NCI-H460 (cell line): ENCODE results near the gene ALOX12. TPM values are rescaled to one million over a fixed set of nuclear protein-coding genes. Genes with fewer than 3 reads are reported as not detected.
"Not testable (repeated sequence)": the region's sequence is repeated elsewhere in the genome, so short reads cannot be mapped to it uniquely, and the experiment has no call there.

Experiments
- DNase-seq: peaks from one replicate; pipeline ENCODE4 v3.0.0-alpha.2; 2016; ENCODE audit warnings: low read depth; ENCODE audit errors: extremely low read depth
- polyA plus RNA-seq: library from polyadenylated mRNA; depleted of rRNA; stranded (reverse); fragments of >200 nt; gene quantifications from 2 replicates; pipeline ENCODE4 v1.2.3, GENCODE V29; 2014; cell fraction: nucleus; rRNA removed
- total RNA-seq: library from RNA; depleted of rRNA; stranded (reverse); fragments of >200 nt; shearing (Covaris generic); gene quantifications from 2 replicates; pipeline ENCODE4 v1.2.3, GENCODE V29; 2014; rRNA removed

The ALOX12 gene
- total RNA-seq = not detected in 2 replicates
- polyA plus RNA-seq = not detected in 2 replicates

GRCh38 chr17:6995500-6996255 lies at the start of gene ALOX12:
ALOX12 (plus strand) TSS chr17:6996049; CDS start chr17:6996118, 69 bp downstream.
- no peak for DNase-seq

- no peak for DNase-seq
These were observed 48.1 kb upstream of the ALOX12 start for GRCh38 chr17:6947745-6948144.

- DNase-seq = no peak
These were observed 47.3 kb upstream of the ALOX12 start for GRCh38 chr17:6948562-6948961.

GRCh38 chr17:6948976-6949375 lies 46.9 kb upstream of the ALOX12 start:
- DNase-seq = no peak

GRCh38 chr17:6950938-6951337 lies 44.9 kb upstream of the ALOX12 start:
- DNase-seq = not testable (repeated sequence)

- no peak for DNase-seq
These were observed 42.2 kb upstream of the ALOX12 start for GRCh38 chr17:6953689-6954088.

- DNase-seq = no peak
These were observed 36.1 kb upstream of the ALOX12 start for GRCh38 chr17:6959700-6960099.

- DNase-seq = no peak
These were observed 26.5 kb upstream of the ALOX12 start for GRCh38 chr17:6969323-6969726.

- no peak for DNase-seq
These were observed 24.9 kb upstream of the ALOX12 start for GRCh38 chr17:6970992-6971391.

GRCh38 chr17:6979440-6979839 lies 16.4 kb upstream of the ALOX12 start:
- not testable (repeated sequence) for DNase-seq

GRCh38 chr17:6981426-6981825 lies 14.4 kb upstream of the ALOX12 start:
- no peak for DNase-seq

- no peak for DNase-seq
These were observed 10.6 kb upstream of the ALOX12 start for GRCh38 chr17:6985266-6985665.

- DNase-seq = no peak
These were observed 9.2 kb upstream of the ALOX12 start for GRCh38 chr17:6986676-6987075.

GRCh38 chr17:6989779-6990178 lies 6.1 kb upstream of the ALOX12 start:
- no peak for DNase-seq

- DNase-seq = not testable (repeated sequence)
These were observed 2.2 kb upstream of the ALOX12 start for GRCh38 chr17:6993613-6994056.

GRCh38 chr17:6994118-6994598 lies 1.7 kb upstream of the ALOX12 start:
- no peak for DNase-seq

- no peak for DNase-seq
These were observed 1.1 kb upstream of the ALOX12 start for GRCh38 chr17:6994666-6995256.

- DNase-seq = no peak
These were observed 585 bp downstream of the ALOX12 start for GRCh38 chr17:6996256-6997011.

- DNase-seq = no peak
These were observed 1.3 kb downstream of the ALOX12 start for GRCh38 chr17:6997171-6997570.

GRCh38 chr17:6998855-6999508 lies 3.1 kb downstream of the ALOX12 start:
- no peak for DNase-seq
